MCF 10A (cell line): Measurements from ENCODE around the gene KLHL22. TPM values are rescaled to one million over a fixed set of nuclear protein-coding genes. Genes with fewer than 3 reads are reported as not detected.

Experiments
- BruUV-seq: library from RNA; stranded (reverse); fragments of 400-500 nt; replicated peaks from 2 replicates; lab custom pipeline; 2021; lab: Mats Ljungman, UMichigan
- CTCF ChIA-PET: fragments of 300-600 bp; sonication (Branson Sonifier 250); formaldehyde crosslinking; extraction: SDS; loops from one replicate; lab custom pipeline; 2021; ENCODE audit warnings: antibody characterized with exemption, inconsistent platforms; lab: Yijun Ruan, JAX
- POLR2A ChIA-PET: fragments of 300-600, 350-650 bp; sonication (Branson Sonifier 250); formaldehyde crosslinking; extraction: SDS; loops from one replicate; lab custom pipeline; 2020; ENCODE audit warnings: antibody characterized with exemption, inconsistent platforms; lab: Yijun Ruan, JAX
- DNase-seq: peaks from one replicate; pipeline ENCODE4 v3.0.0-alpha.2; 2018; ENCODE audit not compliant: unreplicated experiment
- H3K27ac Mint-ChIP-seq: one replicate; pipeline ENCODE4 v1.8.0; 2022; ENCODE audit warnings: mild to moderate bottlenecking, low read depth, mixed read lengths; ENCODE audit not compliant: unreplicated experiment
- H3K27me3 Mint-ChIP-seq: one replicate; pipeline ENCODE4 v1.8.0; 2022; ENCODE audit warnings: mixed read lengths; ENCODE audit not compliant: insufficient read depth, unreplicated experiment
- H3K36me3 Mint-ChIP-seq: one replicate; pipeline ENCODE4 v1.8.0; 2022; ENCODE audit warnings: mild to moderate bottlenecking, moderate library complexity, mixed read lengths; ENCODE audit not compliant: insufficient read depth, unreplicated experiment
- H3K4me1 Mint-ChIP-seq: one replicate; pipeline ENCODE4 v1.8.0; 2022; ENCODE audit warnings: mixed read lengths; ENCODE audit not compliant: insufficient read depth, unreplicated experiment
- H3K4me3 Mint-ChIP-seq: one replicate; pipeline ENCODE4 v1.8.0; 2022; ENCODE audit warnings: mild to moderate bottlenecking, moderate library complexity, mixed read lengths; ENCODE audit not compliant: unreplicated experiment
- H3K9me3 Mint-ChIP-seq: one replicate; pipeline ENCODE4 v1.8.0; 2022; ENCODE audit warnings: mixed read lengths; ENCODE audit not compliant: unreplicated experiment
- intact Hi-C: fragments of 100-400 bp; cut with micrococcal nuclease; formaldehyde crosslinking; loops from 2 replicates; pipeline ENCODE4 v1.14.1; 2022
- total RNA-seq: library from RNA; stranded (reverse); gene quantifications from 2 replicates; pipeline ENCODE4 v1.2.3, GENCODE V29; 2022
- TF ChIP-seq, protein P1 (sequence below): fragments of 200-600 bp; IDR thresholded peaks from one replicate; pipeline ENCODE4 v1.8.0; 2022; ENCODE audit warnings: antibody characterized with exemption, mild to moderate bottlenecking; ENCODE audit not compliant: unreplicated experiment

The KLHL22 gene
- total RNA-seq, 1 experiment from 2014 or later, result 14.7 TPM

DNA sequence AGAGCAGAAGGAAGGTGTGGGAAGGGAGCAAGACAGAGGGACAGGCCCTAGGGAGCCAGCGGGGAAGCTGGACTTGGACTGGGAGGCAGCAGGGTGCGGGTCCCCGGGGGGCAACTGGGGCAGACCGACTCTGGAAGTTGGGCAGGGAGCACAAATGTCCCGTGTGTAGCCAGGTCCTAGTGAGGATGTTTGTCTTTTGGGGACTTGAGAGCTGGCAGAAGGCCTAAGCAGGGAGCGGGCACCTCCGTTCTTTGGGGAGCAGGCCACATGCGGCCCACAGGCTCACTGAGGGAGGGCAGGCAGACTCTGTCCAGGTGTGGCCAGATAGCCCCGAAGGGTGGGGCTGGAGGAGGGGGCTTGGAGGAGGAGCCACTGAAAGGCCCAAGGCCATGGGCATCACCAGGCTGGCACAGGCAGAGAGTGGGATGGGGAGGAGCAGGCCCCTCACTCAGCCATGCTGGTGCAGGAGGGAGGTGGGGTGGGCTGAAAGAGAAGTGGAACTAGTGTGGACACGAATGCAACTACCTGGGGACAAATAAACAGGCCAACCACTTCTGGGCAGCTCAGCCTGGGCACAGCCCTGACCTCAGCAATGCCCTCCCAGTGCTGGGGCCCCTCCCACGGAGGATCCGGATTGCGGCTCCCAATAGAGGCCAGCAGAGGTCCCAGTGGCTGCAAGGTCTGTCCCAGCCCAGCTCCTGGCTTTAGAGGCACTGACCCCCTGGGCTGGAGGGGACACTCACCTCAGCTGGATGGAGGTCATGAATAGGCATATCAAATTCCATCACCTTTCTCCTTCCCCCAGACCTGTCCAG, 56.7 kb downstream of the KLHL22 start:
- ChIA-PET POLR2A (no interaction called here), CTCF (no interaction called here)
- intact Hi-C loops, result no loop called here
- TF ChIP-seq, protein P1, sequence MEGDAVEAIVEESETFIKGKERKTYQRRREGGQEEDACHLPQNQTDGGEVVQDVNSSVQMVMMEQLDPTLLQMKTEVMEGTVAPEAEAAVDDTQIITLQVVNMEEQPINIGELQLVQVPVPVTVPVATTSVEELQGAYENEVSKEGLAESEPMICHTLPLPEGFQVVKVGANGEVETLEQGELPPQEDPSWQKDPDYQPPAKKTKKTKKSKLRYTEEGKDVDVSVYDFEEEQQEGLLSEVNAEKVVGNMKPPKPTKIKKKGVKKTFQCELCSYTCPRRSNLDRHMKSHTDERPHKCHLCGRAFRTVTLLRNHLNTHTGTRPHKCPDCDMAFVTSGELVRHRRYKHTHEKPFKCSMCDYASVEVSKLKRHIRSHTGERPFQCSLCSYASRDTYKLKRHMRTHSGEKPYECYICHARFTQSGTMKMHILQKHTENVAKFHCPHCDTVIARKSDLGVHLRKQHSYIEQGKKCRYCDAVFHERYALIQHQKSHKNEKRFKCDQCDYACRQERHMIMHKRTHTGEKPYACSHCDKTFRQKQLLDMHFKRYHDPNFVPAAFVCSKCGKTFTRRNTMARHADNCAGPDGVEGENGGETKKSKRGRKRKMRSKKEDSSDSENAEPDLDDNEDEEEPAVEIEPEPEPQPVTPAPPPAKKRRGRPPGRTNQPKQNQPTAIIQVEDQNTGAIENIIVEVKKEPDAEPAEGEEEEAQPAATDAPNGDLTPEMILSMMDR, result no peak
- peaks cover 18% of the 10 kb centered on the region for H3K36me3 Mint-ChIP-seq
- no peak overlapping the region for H3K27ac Mint-ChIP-seq
- no TSS peak for BruUV-seq
- no peak for DNase-seq
- H3K9me3 Mint-ChIP-seq, result no peaks in the 10 kb centered on the region
- H3K4me3 Mint-ChIP-seq, result no peak overlapping the region
- peaks cover 11% of the 10 kb centered on the region for H3K27me3 Mint-ChIP-seq
- H3K4me1 Mint-ChIP-seq, result no peaks in the 10 kb centered on the region

DNA sequence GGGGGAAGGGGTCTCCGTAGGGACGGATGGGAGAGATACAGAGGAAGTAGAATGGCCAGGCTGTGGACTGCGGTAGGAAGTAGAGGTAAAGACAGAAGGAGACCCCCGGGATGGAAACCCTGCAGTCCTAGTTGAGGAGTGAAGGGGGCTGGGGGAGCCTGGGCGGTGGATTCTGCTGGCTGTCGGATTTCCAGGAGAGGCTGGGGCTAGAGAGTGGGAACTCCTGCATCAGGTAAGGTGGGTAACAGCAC, 57.2 kb downstream of the KLHL22 start:
- ChIA-PET POLR2A (no interaction called here), CTCF (no interaction called here)
- intact Hi-C loops, result no loop called here
- H3K4me3 Mint-ChIP-seq, result no peak overlapping the region
- no peak overlapping the region for H3K27ac Mint-ChIP-seq
- peaks cover 13% of the 10 kb centered on the region for H3K36me3 Mint-ChIP-seq
- no peaks in the 10 kb centered on the region for H3K4me1 Mint-ChIP-seq
- no TSS peak for BruUV-seq
- peaks cover 11% of the 10 kb centered on the region for H3K27me3 Mint-ChIP-seq
- H3K9me3 Mint-ChIP-seq, result no peaks in the 10 kb centered on the region
- no peak for DNase-seq
- TF ChIP-seq, protein P1, result no peak

DNA sequence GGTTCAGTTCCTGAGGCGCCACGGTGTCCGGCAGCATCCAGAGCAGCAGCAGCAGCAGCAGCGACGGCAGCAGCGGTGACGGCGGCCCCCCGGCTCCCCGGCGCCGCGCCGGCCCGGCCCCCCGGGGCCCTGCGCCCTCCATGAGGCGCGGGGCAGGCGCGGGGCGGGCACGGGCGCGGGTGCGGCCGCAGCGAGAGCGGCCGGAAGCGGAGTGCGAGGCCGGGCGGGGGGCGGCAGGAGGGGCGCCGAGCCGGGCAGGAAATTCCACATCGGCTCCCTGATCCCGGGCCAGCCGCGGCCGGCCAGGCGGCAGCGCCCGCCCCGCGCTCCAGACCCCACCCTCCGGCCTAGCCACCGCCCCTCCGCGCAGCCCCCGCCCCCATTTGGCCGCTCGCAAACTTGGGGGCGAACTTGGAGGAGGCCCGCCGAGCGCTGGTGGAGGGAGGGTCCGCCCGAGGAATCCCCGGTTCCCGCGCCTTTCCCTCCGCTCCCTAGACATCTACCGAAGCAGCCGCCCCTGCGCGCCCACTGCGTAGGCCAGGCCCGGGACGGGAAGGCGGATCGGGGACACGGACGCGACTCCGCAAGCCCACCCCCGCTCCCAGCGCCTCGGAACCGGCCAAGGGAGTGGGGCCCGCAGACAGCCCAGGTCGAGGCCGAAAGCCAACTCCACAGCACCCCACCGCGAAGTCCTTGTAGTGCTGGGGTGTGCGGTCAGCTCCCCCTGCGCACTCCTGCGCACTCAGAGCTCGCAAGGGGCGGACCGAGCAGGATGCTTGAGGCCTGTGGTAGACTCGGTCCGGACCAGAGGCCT, 57.8 kb downstream of the KLHL22 start, which contains the start of gene SCARF2:
Gene SCARF2 (minus strand): TSS at position 213 of the 814 bp plus-strand sequence. CDS start 71 bp downstream, at position 142.
- no TSS peak for BruUV-seq
- Mint-ChIP-seq H3K4me1 (no peaks in the 10 kb centered on the region), H3K36me3 (peaks cover 7% of the 10 kb centered on the region), H3K27me3 (peaks cover 11% of the 10 kb centered on the region), H3K9me3 (no peaks in the 10 kb centered on the region), H3K4me3 (no peak within 1 kb of the TSS), H3K27ac (no peak within 1 kb of the TSS)
- no peak for DNase-seq
- POLR2A ChIA-PET, result no interaction called here
- TF ChIP-seq, protein P1, result no peak
- intact Hi-C loops, result no loop called here
- CTCF ChIA-PET, result no interaction called here
